GM18508 (cell line): ENCODE data around the gene CRY1.
"Not testable (repeated sequence)": the region's sequence is repeated elsewhere in the genome, so short reads cannot be mapped to it uniquely, and the experiment has no call there.

Experiments
- ATAC-seq: cut with Tn5 transposase; IDR thresholded peaks from one replicate; pipeline ENCODE4 v1.9.1; 2021; ENCODE audit warnings: moderate number of reproducible peaks; ENCODE audit not compliant: insufficient read depth, unreplicated experiment

Gene CRY1

GRCh38 chr12:107080299-107080698 lies 13.1 kb downstream of the CRY1 start:
- no peak for ATAC-seq

- ATAC-seq = no peak
Measured at GRCh38 chr12:107079172-107080011, 14.0 kb downstream of the CRY1 start.

GRCh38 chr12:107073266-107073665 lies 20.1 kb downstream of the CRY1 start:
- not testable (repeated sequence) for ATAC-seq

- no peak for ATAC-seq
Measured at GRCh38 chr12:107066691-107067090, 26.7 kb downstream of the CRY1 start.

- ATAC-seq = no peak
Measured at GRCh38 chr12:107064687-107065086, 28.7 kb downstream of the CRY1 start.

- no peak for ATAC-seq
Measured at GRCh38 chr12:107064243-107064642, 29.1 kb downstream of the CRY1 start.

- ATAC-seq = no peak
Measured at GRCh38 chr12:107058190-107058589, 35.2 kb downstream of the CRY1 start.

- no peak for ATAC-seq
Measured at GRCh38 chr12:107057071-107057834, 36.1 kb downstream of the CRY1 start.

DNA sequence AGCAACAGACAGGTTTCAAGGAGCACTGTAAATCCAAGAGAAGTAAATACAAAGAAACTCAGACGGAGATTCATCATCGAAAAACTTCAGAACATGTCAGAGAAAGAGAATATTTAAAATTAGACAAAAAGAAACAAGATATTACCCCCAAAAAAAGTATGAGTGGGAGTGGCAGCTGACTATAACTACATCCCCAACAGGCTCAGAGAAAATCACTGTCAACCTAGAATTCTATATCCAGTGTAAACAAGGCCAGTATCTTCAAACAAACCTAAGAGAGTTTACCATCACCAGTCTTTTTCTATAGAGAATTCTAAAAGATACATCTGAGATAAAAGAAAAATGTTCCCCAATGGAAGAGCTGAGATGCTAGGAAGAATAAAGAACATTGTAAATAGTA lies 39.6 kb downstream of the CRY1 start:
- ATAC-seq = no peak

DNA sequence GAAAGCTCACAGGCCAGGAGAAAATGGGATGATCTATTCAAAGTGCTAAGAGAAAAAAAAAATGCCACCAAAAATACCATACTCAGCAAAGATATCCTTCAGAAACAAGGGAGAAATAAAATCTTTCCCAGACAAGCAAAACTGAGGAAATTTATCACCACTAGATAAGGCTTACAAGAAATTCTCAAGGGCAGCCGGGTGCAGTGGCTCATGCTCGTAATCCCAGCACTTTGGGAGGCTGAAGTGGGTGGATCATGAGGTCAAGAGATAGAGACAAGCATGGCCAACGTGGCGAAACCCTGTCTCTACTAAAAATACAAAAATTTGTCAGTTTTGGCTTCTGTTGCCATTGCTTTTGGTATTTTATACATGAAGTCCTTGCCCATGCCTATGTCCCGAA lies 48.2 kb downstream of the CRY1 start:
- ATAC-seq = no peak

DNA sequence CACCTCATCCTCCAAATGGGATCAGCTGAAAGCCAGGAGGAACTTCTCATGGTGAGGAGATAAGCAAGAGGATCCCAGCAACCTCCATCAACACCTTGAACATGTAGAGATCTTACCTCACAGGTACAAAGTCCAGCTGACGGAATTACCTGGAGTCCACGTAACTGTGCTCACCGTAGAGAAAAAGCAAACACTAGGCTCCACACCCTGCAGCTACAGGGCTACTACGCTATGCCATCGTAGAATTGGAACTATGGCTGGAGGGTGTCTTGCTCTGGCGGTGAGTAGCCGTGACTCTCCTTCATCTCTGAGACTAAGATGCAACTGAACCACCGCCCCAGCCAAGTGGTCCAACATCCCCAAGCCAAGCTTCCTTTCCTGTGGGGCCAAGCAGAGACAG lies 50.5 kb downstream of the CRY1 start:
- no peak for ATAC-seq

- no peak for ATAC-seq
Measured at GRCh38 chr12:107035733-107036132, 57.6 kb downstream of the CRY1 start.

- ATAC-seq = no peak
Measured at GRCh38 chr12:107033758-107034739, 59.3 kb downstream of the CRY1 start.

GRCh38 chr12:107032266-107032665 lies 61.1 kb downstream of the CRY1 start:
- ATAC-seq = no peak

GRCh38 chr12:107031061-107031460 lies 62.3 kb downstream of the CRY1 start:
- ATAC-seq = no peak

DNA sequence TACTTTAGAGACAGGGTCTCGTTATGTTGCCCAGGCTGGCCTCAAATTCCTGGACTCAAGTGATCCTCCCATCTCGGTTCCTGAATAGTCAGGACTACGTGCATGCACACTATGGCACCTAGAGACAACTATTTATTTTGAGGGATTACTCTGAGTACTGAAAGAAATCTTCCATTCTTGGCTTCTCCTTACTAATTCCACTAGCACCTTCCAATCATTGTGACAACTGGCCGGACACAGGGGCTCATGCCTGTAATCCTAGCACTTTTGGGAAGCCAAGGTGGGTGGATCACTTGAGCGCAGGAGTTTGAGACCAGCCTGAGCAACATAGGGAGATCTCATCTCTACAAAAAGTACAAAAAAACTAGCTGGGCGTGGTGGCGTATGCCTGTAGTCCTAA lies 64.3 kb downstream of the CRY1 start:
- ATAC-seq = no peak

- ATAC-seq = no peak
Measured at GRCh38 chr12:107027636-107028053, 65.7 kb downstream of the CRY1 start.

- no peak for ATAC-seq
Measured at GRCh38 chr12:107026806-107027635, 66.3 kb downstream of the CRY1 start.

GRCh38 chr12:107026356-107026755 lies 67.0 kb downstream of the CRY1 start:
- ATAC-seq = not testable (repeated sequence)

DNA sequence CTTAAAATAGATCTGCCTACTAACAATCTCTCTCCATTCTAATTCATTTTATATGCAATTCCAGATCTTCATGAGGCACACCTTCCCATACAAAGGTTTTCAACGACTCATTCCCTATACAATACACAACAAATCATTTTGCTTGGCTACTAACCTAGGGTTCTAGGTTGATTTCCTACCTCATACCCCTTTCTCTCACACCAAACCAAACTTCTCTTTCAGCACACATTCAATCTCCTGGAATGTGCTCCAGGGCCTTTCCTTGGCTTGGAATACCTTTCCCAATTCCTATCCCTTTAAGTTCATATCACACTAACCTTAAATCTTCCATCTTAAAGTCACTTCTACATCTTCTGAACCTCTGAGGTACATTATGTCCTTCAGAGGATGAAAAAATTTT lies 67.7 kb downstream of the CRY1 start:
- no peak for ATAC-seq
